Esophagus (tissue), 2 donors: ENCODE measurements around the gene DCC. TPM values are rescaled to one million over a fixed set of nuclear protein-coding genes. Genes with fewer than 3 reads are reported as not detected.

Source experiments
- H3K27ac ChIP-seq, 2 donors: one replicate each; pipeline ENCODE4 v1.5.1; 2013; ENCODE audit warnings: low read depth in 2 of 2, mild to moderate bottlenecking in 2 of 2, inconsistent platforms in 1 of 2, low read length in 1 of 2, moderate library complexity in 1 of 2
- H3K27me3 ChIP-seq, 2 donors: one replicate each; pipeline ENCODE4 v1.6.1; 2013; ENCODE audit warnings: low read length in 2 of 2, control low read depth in 1 of 2, mild to moderate bottlenecking in 1 of 2; ENCODE audit not compliant: insufficient read depth in 2 of 2, control insufficient read depth in 1 of 2
- H3K36me3 ChIP-seq, 2 donors: one replicate each; pipeline ENCODE4 v1.6.1; 2013; ENCODE audit warnings: low read length in 1 of 2; ENCODE audit not compliant: control insufficient read depth in 2 of 2, insufficient read depth in 2 of 2
- H3K4me1 ChIP-seq, 2 donors: one replicate each; pipeline ENCODE4 v1.6.1; 2013; ENCODE audit warnings: low read length in 1 of 2; ENCODE audit not compliant: control insufficient read depth in 2 of 2, insufficient read depth in 2 of 2
- H3K4me3 ChIP-seq, 2 donors: one replicate each; pipeline ENCODE4 v1.5.1; 2013; ENCODE audit warnings: low read length in 2 of 2, mild to moderate bottlenecking in 2 of 2, low read depth in 1 of 2, moderate library complexity in 1 of 2
- H3K9me3 ChIP-seq, 2 donors: one replicate each; pipeline ENCODE4 v1.6.1; 2013; ENCODE audit warnings: mild to moderate bottlenecking in 2 of 2, low read depth in 1 of 2, low read length in 1 of 2, moderate library complexity in 1 of 2; ENCODE audit not compliant: control insufficient read depth in 2 of 2, insufficient read depth in 1 of 2
- WGBS, 2 donors: extraction: QIAGEN DNeasy Blood & Tissue Kit; methylation state at CpG; one replicate each; pipeline ENCODE4 v1.1.7; 2013; 5-methylcytosine and 5-hydroxymethylcytosine counted together
- polyA plus RNA-seq, 2 donors: library from polyadenylated mRNA; stranded (reverse); fragments of 200-250 nt; gene quantifications; one replicate each; pipeline ENCODE4 v1.2.3, GENCODE V29; 2013
- donor health status: healthy with polysubstance abuse.
- donor health status: Bipolar disorder and iron deficiency.

The DCC gene
- polyA plus RNA-seq, 2 donors, result not detected

GRCh38 chr18:53426666-53427184 is 1086.7 kb downstream of the DCC start:
- Histone ChIP-seq H3K27me3 (no peaks in the 10 kb centered on the region), H3K27ac (no peak overlapping the region), H3K36me3 (no peaks in the 10 kb centered on the region), H3K4me3 (no peak overlapping the region), H3K4me1 (no peaks in the 10 kb centered on the region), H3K9me3 (no peaks in the 10 kb centered on the region)
- 45 to 48% methylated on average over 6 of the region's 6 CpGs for WGBS, 2 donors

DNA sequence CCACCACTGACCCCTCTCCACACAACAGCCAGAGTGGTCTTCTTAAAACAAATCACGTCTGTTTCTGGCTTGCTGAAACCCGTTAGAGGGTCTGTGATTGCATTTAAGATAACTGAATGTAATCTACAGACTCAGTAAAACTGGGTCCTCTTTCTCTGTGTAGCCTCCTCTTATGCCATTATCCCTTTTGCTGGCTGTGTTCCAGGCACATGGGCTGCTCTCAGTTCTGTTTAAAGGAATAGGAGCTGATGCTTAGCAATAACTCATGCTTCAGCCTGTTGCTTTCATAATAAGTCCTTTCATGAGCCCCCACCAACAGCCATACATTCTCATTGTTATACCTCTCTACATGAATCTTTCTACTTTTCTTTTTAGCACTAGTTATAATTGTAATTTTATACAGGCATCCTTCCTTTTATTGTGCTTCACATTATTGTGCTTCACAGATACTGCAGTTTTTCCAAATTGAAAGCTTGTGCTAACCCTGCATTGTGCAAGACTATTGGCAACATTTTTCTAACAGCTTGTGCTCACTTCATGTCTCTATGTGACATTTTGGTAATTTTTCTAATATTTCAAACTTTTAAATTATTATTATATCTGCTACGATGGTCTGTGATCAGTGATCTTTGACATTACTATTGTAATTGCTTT is 1101.9 kb downstream of the DCC start:
- H3K4me3 ChIP-seq, result no peak overlapping the region
- H3K4me1 ChIP-seq, result no peaks in the 10 kb centered on the region
- H3K36me3 ChIP-seq, result no peaks in the 10 kb centered on the region
- H3K27ac ChIP-seq, result no peak overlapping the region
- WGBS, 2 donors, result 60% methylated on average over 3 of the region's 3 CpGs
- no peaks in the 10 kb centered on the region for H3K27me3 ChIP-seq
- H3K9me3 ChIP-seq, result no peaks in the 10 kb centered on the region

GRCh38 chr18:53442415-53442783 is 1102.4 kb downstream of the DCC start:
- Histone ChIP-seq H3K36me3 (no peaks in the 10 kb centered on the region), H3K9me3 (no peaks in the 10 kb centered on the region), H3K27ac (no peak overlapping the region), H3K4me1 (no peaks in the 10 kb centered on the region), H3K27me3 (no peaks in the 10 kb centered on the region), H3K4me3 (no peak overlapping the region)
- 73 to 76% methylated on average over 3 of the region's 3 CpGs for WGBS, 2 donors

- Histone ChIP-seq H3K4me1 (no peaks in the 10 kb centered on the region), H3K9me3 (peaks cover 0 to under 1% of the 10 kb centered on the region in 2 donors), H3K27me3 (no peaks in the 10 kb centered on the region), H3K36me3 (no peaks in the 10 kb centered on the region), H3K27ac (no peak overlapping the region), H3K4me3 (no peak overlapping the region)
- 47 to 50% methylated on average over 2 of the region's 2 CpGs for WGBS, 2 donors
These were observed 1103.3 kb downstream of the DCC start for GRCh38 chr18:53443336-53443735.

DNA sequence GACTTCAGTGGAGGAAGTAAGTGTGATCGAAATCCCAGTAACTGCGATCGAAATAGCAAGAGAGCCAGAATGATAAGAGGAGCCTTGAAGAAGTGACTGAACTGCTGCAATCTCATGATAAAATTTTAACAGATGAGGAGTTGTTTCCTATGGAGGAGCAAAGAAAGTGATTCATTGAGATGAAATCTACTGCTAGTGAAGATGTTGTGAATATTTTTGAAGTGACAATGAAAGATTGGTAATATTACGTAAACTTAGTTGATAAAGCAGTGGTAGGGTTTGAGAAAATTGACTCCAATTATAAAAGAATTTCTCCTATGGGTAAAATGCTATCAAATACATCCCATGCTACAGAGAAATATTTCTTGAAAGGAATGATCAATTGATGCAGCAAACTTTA is 1103.8 kb downstream of the DCC start:
- peaks cover 0 to 2% of the 10 kb centered on the region in 2 donors for H3K9me3 ChIP-seq
- WGBS, 2 donors, result 96 to 97% methylated on average over 4 of the region's 4 CpGs
- no peak overlapping the region for H3K27ac ChIP-seq
- H3K36me3 ChIP-seq, result no peaks in the 10 kb centered on the region
- no peak overlapping the region for H3K4me3 ChIP-seq
- no peaks in the 10 kb centered on the region for H3K27me3 ChIP-seq
- no peaks in the 10 kb centered on the region for H3K4me1 ChIP-seq

DNA sequence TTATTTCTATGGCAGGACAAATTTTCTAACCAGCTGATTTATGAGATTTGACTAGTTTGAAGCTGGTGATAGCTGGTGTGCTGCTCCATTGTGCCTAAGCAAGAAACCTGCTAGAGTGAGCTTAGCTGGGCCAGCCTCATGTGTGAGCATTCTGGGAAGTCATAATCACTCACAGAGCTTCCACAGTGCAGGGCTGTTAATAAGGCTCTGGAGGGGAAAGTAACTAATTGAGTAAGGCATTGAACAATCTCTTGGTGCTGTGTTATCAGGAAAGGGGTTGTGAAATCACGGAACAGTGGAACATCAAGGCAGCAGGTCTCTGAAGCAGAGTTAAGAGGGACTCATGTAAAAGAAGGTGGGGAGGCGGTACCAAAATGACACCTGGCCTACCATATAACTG is 1111.9 kb downstream of the DCC start:
- Histone ChIP-seq H3K4me3 (no peak overlapping the region), H3K9me3 (peaks cover 0 to 2% of the 10 kb centered on the region in 2 donors), H3K4me1 (no peaks in the 10 kb centered on the region), H3K27ac (no peak overlapping the region), H3K36me3 (no peaks in the 10 kb centered on the region), H3K27me3 (no peaks in the 10 kb centered on the region)
- 43 to 66% methylated on average over 2 of the region's 2 CpGs for WGBS, 2 donors

DNA sequence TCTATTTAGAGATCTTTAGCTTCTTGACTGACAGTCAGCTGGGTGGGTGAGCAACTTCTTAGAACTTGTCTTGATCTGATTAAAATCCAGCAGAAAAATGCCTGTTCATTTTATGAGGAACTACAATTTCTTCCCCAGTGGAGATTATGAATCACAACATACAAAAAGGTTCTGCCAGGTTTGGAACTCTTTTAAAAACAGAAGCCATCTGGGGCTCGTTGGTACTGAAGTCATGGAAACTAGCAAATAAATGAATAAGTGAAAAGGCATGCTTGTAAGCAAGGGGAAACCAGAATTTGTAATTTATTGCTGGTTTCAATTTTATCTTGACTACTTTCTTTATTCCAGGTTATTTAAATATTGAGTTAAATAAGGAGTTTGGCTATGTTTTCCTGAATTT is 1117.1 kb downstream of the DCC start:
- Histone ChIP-seq H3K27ac (no peak overlapping the region), H3K9me3 (no peaks in the 10 kb centered on the region), H3K27me3 (no peaks in the 10 kb centered on the region), H3K4me1 (no peaks in the 10 kb centered on the region), H3K36me3 (no peaks in the 10 kb centered on the region), H3K4me3 (no peak overlapping the region)
- 1 to 3% methylated on average over 1 of the region's 1 CpG for WGBS, 2 donors

DNA sequence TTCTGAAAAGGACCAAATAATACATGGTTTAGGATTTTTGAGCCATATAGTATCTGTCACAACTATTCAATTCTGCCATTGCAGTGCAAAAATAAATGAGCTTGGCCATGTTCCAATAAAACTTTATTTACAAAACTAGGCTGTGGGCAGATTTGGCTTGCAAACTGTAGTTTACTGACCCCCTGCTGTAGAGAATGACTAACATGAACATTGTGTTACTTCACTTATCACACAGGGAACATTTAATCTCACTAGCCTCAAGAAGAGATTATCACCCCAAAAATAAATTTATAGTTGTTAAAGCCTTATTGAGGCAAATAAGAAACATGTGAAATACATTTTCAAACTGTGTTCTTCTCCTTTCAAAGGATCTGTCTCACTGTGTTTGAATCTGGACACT is 1118.3 kb downstream of the DCC start:
- H3K27ac ChIP-seq, result no peak overlapping the region
- no peaks in the 10 kb centered on the region for H3K36me3 ChIP-seq
- no peaks in the 10 kb centered on the region for H3K27me3 ChIP-seq
- H3K4me1 ChIP-seq, result no peaks in the 10 kb centered on the region
- no peaks in the 10 kb centered on the region for H3K9me3 ChIP-seq
- H3K4me3 ChIP-seq, result no peak overlapping the region

DNA sequence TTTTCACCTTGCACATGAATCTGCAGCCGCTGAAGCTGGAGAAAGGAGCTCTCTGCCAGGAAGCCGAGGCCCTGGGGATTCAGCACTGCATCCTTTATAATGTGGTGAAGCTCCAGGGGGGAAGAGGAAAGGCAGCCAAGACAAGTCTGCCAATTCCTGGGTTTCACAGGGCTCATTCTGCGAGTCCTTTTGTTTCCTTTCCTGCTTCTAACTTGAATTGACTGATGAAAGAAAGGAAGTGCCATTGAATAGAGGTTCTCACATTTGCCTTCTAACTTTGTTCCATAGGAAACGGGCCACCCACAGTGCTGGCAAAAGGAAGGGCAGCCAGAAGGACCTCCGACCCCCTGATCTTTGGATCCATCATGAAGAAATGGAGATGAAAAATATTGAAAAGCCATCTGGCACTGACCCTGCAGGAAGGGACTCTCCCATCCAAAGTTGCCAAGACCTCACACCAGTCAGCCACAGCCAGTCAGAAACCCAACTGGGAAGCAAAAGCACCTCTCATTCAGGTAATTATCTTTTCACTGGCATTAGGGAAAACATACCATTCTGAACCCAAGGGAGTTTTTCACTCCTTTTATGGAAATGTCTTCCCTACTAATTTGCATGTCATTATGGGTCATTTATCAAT is 1119.1 kb downstream of the DCC start:
- Histone ChIP-seq H3K9me3 (no peaks in the 10 kb centered on the region), H3K4me3 (no peak overlapping the region), H3K27ac (no peak overlapping the region), H3K4me1 (no peaks in the 10 kb centered on the region), H3K36me3 (no peaks in the 10 kb centered on the region), H3K27me3 (no peaks in the 10 kb centered on the region)
- 26 to 35% methylated on average over 5 of the region's 5 CpGs for WGBS, 2 donors

DNA sequence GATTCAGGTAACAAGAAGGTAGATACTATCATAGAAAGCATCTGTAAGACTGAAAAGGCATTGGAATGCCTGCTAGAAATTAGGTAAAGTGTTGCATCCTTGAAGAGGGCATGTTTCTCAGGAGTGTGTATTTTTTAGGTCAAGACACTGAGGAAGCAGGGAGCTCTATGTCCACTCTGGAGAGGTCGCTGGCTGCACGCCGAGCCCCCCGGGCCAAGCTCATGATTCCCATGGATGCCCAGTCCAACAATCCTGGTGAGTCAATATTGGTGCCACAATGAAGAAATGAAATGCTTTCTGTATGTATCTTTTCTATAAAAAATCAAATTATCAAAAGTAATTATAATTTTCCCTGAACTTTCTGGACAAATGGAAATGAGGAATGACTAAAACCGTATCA is 1127.8 kb downstream of the DCC start:
- H3K4me1 ChIP-seq, result no peaks in the 10 kb centered on the region

More for the DNA sequence above, 1127.8 kb downstream of the DCC start:
- no peak overlapping the region for H3K27ac ChIP-seq
- no peak overlapping the region for H3K4me3 ChIP-seq
- no peaks in the 10 kb centered on the region for H3K27me3 ChIP-seq
- H3K9me3 ChIP-seq, result no peaks in the 10 kb centered on the region
- 91 to 96% methylated on average over 5 of the region's 5 CpGs for WGBS, 2 donors
- H3K36me3 ChIP-seq, result no peaks in the 10 kb centered on the region
